PC-3 (cell line): Measurements from ENCODE around the gene SPIRE1.

Experiments used
- CTCF ChIP-seq: fragments of 300-600 bp; sonication (generic); conservative IDR thresholded peaks from 2 replicates; pipeline ENCODE4 v1.5.1; 2017; ENCODE audit warnings: antibody characterized with exemption, low read depth, mild to moderate bottlenecking, low read length
- EZH2 ChIP-seq: fragments of 300-600 bp; sonication (generic); IDR thresholded peaks from one replicate; pipeline ENCODE4 v1.6.1; 2017; ENCODE audit warnings: antibody characterized with exemption, mild to moderate bottlenecking, low read length; ENCODE audit not compliant: unreplicated experiment

DNA sequence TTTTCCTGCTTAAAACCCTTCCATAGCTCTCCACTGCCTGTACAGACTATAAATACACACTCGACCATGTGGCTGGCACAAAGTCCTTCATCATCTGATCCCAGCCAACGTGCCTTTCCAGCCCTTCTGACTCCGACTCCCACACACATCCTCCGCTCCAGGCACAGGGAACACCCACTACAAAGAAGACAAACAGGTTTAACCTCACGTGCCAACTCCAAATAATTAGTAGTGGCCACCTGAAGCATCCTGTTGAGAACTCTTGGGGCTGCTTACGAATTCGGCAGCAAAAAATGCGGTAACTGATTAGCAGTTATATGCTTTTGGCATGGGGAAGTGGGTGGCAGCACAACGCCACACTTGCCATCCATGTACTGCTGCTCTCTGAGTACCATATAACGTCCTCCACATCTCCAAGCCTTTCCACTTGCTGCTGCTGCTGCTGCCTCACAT, 12.1 kb downstream of the SPIRE1 start:
- TF ChIP-seq CTCF, result no peak
- no peak for TF ChIP-seq EZH2
